Right lobe of liver (tissue), 4 donors: ENCODE measurements around the gene IFNA17.

Experiments used
- CTCF ChIP-seq, 4 donors: fragments of 200-600 bp in 3 of 4; fragments of 450-650 bp in 1 of 4; IDR thresholded peaks; one replicate each; pipeline versions ENCODE4 v1.5.1 to v1.8.0; 2016 to 2022; ENCODE audit warnings: antibody characterized with exemption in 4 of 4, mild to moderate bottlenecking in 2 of 4
- POLR2A ChIP-seq: fragments of 450-650 bp; IDR thresholded peaks from one replicate; pipeline ENCODE4 v1.6.1; 2017; ENCODE audit warnings: antibody characterized with exemption, mild to moderate bottlenecking
- donor health status: DM: no; HTN: no; CAD: no.
- donor health status: DM: no; HTN: no; CAD: no.
- donor health status: DM: no; HTN: yes; CAD: no.

- TF ChIP-seq CTCF (IDR thresholded peaks at IDR 0.05) (no peak), POLR2A (no peak)
Observed at GRCh38 chr9:21267485-21268346, 39.7 kb upstream of the IFNA17 start.
